NCI-H1436 (cell line): ENCODE data around the gene KRT76.

Experiments used
- DNase-seq: peaks from one replicate; lab custom pipeline; 2025; lab: John Stamatoyannopoulos, UW

KRT76 gene

DNA sequence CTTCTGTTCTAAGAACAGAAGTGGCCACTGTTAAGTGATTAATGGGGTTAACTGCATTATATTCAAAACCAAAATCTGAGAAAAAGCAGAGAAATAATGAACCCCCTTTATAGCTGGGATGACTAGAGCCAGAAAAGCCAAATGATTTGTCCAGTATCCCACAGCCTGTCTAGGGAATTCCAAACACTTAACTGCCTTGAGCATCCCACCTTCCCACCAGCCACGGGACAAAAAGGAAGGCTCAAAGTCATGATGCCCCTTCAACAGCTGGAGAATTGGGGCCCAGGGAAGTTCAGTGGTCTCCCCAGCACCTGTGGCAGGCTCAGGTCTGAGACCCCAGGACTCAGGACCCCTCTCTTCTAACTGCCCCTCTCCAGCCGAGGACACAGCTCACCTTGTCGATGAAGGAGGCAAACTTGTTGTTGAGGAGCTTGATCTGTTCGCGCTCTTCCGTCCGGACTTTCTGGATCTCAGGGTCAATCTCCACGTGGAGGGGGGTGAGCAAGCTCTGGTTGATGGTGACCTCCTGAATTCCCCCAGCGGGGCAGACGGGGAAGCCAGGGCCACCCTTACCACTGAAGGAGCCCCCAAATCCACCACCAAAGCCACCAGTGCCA lies 36.2 kb upstream of the KRT76 start:
- DNase-seq, result no peak

DNA sequence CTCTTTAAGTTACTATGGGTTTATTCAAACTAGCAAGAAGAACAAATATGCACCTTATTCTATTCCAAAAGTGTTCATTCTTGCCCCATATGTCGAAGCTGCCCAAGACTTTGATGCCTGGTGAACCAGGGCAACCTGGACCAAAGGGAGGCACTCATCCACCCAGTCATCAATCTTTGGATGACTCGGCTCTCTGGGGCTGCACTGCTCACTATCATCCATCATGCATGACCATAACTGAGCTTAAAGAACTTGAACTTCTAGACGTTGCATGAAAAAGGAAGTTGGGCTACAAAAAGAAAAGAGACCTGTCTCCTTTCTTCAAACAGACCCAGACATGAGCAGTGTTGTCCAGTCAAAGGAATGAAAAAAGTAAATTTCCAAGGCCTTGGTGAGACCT lies 35.6 kb upstream of the KRT76 start:
- no peak for DNase-seq

DNA sequence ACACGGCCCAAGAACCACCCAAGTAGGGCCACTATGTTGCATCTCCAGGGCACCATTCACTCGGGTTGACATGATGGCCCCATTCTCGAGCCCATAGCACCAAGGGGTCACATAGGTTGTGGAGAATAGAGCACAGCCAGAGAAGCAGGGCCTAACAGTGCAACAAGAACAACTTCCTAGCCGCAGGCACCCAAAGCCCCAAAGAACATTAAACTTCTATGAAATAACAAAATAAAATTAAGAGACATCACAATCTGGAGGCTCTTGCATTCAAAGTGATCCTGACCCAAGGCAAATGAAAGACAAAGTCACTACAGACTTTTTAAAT lies 34.9 kb upstream of the KRT76 start:
- no peak for DNase-seq

DNA sequence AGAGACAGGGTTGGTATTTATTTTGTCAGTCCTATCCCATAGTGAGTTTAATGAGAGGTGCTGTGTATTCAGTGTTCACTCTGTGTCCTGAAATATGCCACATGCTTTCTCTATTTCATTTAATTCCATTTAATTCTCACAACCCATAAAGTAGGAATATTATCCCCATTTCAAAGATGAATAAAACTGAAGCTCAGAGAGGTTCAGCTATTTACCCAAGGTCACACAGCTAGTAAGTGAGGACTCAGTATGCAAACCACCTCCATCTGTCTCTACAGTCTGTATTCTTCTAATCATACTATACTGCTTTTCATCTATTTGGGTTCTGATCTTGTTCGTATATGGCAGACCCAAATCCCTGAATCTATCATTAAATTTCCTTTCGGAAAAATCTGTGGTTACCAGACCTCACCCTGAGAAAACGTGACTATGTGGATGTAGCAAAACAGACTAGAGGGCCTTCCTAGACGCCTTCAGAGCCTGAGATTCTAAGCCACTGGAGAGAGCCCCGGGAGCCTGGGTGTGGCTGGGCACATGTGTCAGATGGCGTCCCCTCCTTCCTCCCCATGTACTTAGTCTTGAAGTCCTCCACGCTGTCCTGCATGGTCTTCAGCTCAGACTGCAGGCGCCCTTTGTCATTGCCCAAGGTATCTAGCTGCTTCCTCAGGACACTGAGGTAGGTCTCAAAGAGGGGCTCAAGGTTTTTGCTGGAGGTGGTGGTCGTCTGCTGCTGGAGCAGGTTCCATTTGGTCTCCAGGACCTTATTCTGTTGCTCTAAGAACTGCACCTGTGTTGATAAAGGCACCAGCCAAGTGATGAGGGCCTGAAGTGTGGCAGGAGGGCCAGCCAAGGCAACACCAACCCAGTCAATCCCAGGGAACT lies 34.3 kb upstream of the KRT76 start:
- no peak for DNase-seq

DNA sequence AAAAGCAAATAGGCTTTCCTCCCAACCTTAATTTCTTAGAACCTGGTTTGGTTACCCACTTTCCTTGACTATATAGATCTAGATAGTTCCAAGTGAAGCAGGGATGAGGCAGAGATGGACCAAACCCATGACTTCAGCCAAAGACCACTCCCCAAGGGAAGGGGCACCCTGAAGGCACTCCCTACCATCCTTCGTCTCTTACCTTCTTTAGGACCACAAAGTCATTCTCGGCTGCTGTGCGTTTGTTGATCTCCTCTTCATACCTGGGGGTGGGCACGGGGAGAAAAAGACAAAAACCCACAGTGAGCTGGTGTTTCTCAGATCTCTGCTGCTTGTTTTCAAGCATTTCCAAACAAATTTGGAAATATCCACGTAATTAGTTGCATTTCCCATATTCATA lies 33.4 kb upstream of the KRT76 start:
- DNase-seq, result no peak

DNA sequence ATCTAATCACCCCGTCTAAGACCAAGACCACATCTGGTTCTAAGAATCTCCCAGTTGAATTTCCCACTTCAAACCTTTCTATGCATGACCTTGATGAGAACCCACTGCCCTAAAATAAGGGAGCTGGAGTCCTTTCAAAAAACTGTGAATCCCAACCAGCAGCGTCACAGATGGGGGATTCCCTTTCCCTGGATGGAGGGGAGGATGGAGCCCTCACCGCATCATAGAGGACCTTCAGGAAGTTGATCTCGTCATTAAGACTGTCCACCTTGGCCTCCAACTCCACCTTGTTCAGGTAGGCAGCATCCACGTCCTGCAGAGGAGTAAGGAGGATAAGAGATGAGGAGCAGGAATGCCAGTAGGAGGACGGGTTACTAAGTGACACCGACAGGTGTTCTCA lies 32.0 kb upstream of the KRT76 start:
- DNase-seq, result no peak

DNA sequence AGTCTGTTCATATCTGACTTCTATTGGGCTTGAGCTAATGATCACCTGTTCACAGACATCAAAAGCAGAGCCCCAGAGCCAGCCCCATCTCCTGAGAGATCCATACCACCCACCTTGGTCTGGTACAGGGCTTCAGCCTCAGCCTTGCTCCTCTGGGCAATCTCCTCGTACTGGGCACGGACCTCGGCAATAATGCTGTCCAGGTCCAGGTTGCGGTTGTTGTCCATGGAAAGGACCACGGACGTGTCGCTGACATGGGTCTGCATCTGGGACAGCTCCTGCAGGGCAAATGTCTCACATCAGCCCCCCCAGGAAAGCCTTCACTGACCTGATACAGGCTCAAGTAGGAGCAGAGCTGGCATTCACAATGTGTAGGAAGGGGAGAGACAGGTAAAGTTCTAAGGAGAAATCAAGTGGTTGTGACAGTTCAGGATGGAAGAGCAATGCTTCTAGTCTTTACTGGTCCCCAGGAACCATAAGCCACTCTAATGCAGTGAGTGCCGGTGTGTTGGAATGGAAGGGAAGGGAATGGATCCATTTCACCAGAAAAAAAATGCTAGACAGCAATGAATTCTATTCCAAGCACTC lies 31.5 kb upstream of the KRT76 start:
- no peak for DNase-seq

DNA sequence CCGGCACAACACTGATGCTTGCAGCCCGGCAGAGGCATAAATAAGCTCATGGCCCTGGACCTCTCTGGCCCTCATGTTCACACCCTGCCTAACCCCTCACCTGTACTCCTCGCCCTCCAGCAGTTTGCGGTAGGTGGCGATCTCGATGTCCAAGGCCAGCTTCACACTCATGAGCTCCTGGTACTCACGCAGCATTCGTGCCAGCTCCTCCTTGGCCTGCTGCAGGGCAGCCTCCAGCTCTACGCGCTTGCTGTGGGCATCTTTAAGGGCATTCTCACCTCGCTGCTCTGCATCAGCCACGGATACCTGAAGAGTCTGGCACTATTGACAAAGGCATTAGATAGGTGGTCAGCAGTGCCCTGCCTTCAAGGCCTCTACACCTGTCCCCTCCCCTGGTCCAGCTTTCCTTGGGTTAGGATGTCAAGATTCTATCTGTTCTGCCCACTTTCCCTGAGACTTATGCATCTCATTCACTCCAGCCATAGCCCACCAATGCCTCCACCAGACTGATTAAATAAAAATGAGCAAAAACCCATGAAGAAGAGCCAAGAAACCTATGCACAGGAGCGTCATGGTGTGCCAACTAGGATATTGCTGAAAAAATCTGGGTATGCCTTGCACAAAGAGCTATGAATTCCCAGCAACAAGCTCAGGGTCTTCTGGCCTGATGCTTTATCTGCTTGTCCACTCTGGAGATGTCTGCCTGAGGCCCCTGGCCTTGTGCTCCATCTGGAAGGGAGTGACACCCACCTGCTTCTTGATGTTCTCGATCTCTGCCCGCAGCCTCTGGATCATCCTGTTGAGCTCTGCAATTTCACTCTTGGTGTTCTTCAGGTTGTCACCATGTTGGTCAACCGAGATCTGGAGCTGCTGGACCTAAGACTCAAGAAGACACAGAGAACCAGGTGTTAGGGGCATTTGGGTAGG lies 30.7 kb upstream of the KRT76 start:
- DNase-seq, result no peak

DNA sequence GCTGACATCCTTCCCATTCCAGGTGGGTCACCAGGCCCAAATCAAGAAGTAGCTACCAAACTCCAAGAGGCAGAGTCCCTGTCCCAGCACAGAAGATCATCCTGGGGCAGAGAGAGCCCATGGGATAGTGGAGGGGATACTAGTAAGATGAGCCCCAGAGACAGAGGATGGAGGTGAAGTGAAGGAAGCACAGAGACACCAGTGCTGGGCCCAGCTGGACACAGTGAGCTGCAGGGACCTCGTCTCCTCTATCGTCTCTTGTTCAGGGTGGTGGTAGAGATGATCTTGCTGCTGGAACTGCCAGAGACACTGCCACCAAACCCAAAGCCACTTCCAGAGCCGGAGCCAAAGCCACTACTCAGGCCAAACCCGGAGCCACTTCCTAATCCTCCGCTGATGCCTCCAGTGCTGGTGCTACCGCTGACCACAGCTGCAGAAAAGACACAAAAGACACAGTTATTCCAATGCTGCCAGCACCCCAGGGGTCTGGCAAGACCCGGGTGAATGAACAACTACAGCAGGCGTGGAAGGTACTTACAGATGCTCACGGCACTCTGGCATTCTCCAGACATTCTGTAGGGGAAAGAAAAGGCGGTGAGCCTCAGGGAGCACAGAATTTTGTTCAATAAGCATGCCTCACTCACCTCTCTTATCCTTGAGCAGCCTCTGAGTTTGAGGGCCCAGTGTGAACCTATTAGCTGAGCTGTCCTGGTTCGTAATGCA lies 29.8 kb upstream of the KRT76 start:
- DNase-seq, result no peak

DNA sequence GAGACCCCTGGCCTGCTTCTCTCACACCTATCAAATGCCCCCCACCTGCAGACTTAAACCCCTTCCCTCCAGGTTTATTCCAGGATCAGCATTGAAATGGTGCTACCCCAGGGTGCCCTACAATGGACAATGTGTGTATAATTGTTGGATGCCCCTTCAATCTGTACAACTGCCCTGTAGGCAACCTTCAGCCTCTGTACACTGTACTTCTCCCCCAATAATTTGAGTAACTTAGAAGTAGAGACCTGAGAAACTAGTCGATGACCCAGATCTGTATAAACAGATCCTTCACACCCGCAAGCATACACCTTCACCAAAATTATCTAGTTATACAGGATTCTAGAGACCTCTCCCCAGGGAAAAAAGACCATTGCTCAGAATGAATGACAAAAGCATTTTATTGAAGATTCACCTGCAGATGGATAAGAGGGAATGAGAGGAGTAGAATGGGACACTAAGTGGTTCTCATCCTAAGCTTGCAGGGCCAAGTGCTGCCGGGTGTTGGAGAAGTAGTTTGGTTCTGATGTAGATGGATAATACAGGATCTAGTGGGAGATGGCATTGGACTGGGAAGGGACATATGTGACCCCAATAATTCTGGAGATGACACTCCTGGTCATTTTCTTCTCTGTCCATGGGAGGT lies 29.1 kb upstream of the KRT76 start:
- no peak for DNase-seq

DNA sequence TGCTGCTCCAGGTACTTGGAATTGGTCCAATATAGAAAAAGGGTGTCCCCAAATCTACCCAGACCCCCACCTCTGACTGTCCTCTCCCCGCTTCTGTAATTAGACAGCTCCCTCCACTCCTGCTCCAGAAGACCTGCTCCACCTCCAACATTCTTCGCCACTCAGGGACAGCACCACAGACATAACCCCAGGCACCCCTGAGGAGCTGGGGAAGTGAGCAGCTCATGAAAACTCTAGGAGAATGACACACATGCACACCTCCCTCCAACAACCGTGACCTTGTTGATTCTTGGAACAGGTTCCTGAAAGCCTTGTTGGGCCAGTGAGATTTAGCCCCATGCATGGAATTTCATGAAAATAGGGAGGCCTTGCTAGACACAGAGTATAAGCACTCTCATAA lies 28.6 kb upstream of the KRT76 start:
- no peak for DNase-seq

DNA sequence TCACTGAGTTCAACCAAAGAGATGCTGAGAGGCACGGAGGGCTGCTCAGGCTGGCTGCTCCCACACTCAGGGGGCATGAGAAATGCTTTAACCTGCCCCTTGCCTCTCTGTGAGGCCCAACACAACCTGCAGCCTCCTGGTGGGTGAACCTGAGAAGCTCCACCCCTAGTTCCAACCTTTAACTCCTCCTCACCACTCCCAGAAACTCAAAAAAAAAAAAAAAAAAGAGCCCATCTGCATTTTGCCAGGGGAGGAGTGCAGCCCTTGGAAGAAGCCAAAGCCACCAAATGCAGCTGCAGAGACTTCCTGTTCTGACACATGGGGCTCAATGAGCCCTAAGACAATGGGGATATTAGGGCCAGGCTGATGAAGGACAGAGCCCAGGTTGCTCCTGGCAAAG lies 27.9 kb upstream of the KRT76 start:
- DNase-seq, result no peak

DNA sequence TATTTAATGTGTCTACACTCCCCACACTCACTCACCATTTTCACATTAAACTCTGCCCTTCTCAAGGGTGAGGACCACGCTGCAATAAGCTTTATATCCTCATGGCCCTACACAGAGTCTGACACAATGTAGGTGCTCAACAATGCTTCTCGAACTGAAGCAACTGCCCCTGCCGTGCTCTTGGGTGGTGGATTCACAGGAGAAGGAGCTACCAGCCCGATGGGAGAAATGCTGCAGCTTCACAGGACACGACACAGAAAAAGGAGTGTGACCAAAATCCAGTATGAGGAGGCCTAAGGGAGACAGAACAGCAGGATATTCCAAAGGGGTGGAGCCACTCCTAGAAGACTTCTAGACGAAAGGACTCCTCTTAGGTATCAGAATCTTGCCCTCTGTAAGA lies 25.3 kb upstream of the KRT76 start:
- no peak for DNase-seq

DNA sequence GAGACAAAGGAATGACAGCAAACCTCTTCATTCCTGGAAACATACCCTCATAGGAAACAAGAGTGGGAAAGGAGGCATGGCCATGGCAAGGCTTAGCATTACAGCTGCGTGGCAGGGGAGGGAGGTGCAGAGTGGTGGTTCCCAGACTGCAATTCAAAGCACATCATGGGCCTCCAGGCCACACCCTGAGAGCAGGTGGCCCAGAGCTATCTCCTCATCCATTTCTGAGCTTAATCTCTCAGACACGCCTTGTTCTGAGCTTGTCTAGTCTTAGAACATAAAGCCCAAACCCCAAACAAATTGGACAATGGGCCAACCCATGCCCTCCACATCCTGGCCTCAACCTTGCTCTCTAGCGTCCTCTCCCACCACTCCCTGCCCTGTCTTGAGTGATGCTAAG lies 24.6 kb upstream of the KRT76 start:
- no peak for DNase-seq

DNA sequence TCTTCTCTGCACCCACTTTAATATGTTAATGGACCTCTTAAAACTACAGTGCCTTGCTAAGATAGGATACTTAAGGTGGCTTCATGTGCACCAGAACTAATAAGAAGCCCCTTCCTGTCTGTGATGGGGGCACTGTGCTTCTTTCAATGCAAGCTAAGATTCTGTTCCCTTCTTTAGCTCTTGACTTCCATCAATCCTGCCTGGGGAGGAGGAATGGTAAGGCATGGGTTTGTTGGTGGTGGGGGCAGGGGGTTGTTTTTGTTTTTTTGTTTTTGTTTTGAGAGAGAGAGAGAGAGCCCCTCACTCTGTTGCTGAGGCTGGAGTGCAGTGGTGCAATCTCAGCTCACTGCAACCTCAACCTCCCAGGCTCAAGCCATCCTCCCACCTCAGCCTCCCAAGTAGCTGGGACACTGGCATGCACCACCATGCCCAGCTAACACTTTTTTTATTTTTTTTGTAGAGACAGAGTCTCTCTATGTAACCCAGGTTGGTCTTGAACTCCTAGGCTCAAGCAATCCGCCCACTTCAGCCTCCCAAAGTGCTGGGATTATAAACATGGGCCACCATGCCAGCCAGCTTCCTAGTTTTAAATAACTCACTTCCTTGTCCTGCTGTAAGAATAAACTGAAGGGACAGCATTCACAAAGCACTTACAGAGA lies 23.2 kb upstream of the KRT76 start:
- no peak for DNase-seq

DNA sequence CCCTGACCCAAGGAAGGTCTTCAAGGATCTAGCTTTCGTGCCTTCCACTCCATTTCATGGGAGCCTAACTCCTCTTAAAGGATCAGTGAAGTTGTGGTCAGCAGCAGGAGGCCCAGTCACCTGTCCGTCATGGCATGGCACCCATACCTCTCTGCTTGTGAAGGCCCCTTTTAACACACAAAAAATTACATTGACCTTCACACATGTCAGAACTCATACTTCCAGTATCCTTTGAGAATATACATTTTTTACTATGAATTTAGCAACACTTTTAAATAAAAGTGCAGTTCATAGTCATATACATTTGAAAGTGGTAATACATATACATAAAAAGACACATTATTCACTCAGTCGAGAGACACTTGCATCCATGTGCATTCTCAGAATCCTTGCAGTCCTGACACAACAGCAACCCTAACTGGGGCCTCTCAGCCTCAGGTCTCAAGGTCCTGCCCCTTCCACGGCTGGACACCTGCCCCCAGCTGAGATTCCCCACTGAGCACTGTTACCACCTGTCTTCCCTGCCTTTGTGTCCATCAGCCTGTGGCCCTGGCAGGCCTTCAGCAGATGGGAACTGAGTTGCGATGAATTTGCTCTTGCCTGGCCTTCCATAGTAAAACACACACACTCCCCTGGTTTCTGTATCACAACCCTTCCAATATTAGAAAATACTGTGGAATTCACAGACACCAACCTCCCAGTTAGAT lies 22.5 kb upstream of the KRT76 start:
- no peak for DNase-seq

DNA sequence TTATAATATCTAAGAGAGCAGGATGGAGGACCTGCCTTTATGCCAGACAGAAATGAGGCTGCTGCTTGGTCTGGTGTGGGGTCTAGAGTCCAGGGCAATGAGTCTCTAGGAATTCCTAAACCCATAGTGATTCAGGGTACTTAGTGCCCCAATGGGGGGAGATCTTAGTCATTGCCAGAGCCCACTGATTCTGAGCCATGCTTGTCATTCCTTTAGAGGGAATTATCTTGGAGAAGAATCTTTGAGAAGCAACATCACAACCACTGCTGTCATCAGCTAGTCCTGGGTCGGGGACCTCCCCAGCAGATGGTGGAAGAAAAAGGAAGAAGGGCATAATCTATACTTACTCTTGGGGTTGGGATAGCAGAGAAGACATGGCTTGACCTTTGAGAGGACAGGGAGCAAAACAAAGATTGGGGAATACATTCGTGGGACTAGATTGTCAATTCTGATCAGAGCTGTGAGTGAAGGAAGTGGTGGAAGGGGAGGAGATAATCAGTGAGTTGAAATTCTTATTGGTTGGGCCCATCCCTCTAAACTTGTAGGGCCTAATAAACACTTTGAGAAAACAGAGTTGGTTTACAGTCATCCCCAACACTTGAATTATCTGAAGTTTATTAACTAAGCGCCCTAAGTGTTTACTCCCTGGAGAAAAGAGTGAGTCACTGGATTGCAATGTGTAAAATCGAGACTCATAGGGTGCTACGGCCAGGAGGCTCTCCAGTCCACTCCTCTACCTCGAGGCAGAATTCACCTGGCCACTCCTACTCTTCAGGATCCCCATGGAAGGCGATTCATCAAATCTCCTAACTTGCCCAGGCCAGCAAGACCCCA lies 21.7 kb upstream of the KRT76 start:
- no peak for DNase-seq

DNA sequence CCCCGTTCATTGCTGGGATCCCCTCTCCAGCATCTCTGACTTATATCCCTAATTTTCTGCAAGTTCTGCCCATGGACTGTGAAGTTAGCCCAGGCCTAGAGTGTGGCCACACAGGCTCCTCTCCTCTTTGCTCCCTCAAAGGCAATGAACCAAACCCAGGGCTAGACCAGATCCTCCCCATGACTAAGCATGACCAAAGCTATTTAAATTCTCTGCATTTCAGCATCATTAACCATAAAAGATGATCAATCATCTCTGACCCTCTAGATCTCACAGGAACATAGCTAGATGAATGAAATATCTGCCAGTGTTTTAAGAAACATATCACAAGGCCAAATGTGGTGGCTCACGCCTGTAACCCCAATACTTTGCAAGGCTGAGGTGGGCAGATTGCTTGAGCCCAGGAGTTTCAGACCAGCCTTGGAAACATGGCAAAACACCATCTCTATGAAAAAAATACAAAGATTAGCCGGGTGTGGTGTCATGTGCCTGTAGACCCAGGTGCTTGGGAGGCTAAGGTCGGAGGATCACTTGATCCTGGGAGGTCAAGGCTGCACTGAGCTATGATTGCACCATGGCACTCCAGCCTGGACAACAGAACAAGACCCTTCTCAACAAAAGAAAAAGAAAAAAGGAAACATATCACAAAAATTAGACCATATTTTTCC lies 21.0 kb upstream of the KRT76 start:
- DNase-seq, result no peak

DNA sequence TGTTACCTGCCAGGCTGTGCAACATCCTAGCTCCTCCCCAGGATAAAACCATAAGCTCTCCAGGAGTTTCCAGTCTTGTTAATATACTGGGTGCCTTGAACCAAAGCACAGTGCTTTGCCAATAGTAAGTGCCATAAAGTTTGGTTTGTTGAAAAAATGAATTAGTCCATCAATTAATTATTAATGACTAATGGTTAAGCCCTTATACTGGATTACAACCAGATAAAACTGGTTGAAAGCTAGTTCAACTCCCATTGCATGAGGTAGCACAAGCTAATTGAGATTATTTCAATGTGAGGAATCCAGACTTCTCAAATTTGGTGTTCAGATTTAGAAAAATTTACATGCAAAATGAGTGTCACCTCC lies 20.4 kb upstream of the KRT76 start:
- no peak for DNase-seq
